Fibroblast of lung (primary cell): ENCODE data around the gene TRIM24. TPM values are rescaled to one million over a fixed set of nuclear protein-coding genes. Genes with fewer than 3 reads are reported as not detected.

Experiments used
- DNase-seq, 2 donors: peaks; one replicate each; pipeline versions ENCODE4 v3.0.0 to v3.0.0-alpha.2; 2010; ENCODE audit warnings: low read depth in 2 of 2
- H2AFZ ChIP-seq: 2 replicates; pipeline ENCODE4 v1.5.1; 2012; ENCODE audit warnings: low read length, control low read depth, inconsistent platforms
- H3K27ac ChIP-seq: 2 replicates; pipeline ENCODE4 v1.5.1; 2011; ENCODE audit warnings: low read length, control low read depth; ENCODE audit not compliant: insufficient read depth
- H3K27me3 ChIP-seq: 2 replicates; pipeline ENCODE4 v1.5.1; 2011; ENCODE audit warnings: mild to moderate bottlenecking, low read length; ENCODE audit not compliant: control insufficient read depth, insufficient read depth
- H3K36me3 ChIP-seq: 2 replicates; pipeline ENCODE4 v1.5.1; 2011; ENCODE audit warnings: low read length; ENCODE audit not compliant: control insufficient read depth, insufficient read depth
- H3K4me1 ChIP-seq: 2 replicates; pipeline ENCODE4 v1.5.1; 2011; ENCODE audit warnings: low read length; ENCODE audit not compliant: control insufficient read depth, insufficient read depth; ENCODE audit errors: extremely low read depth
- H3K4me2 ChIP-seq: 2 replicates; pipeline ENCODE4 v1.5.1; 2011; ENCODE audit warnings: low read length, control low read depth; ENCODE audit not compliant: insufficient read depth; ENCODE audit errors: extremely low read depth
- H3K4me3 ChIP-seq, 4 experiments: fragments of 200-600 bp in 1 of 4; sonication (generic) in 1 of 4; replicated peaks in 1 of 4; 2 replicates each; pipeline ENCODE4 v1.5.1; 2011 to 2016; ENCODE audit warnings: low read length in 4 of 4, low read depth in 3 of 4, mild to moderate bottlenecking in 3 of 4, control low read depth in 2 of 4, inconsistent platforms in 1 of 4, mixed read lengths in 1 of 4; ENCODE audit not compliant: insufficient read depth in 1 of 4; ENCODE audit errors: control extremely low read depth in 1 of 4
- H3K79me2 ChIP-seq: 2 replicates; pipeline ENCODE4 v1.5.1; 2012; ENCODE audit warnings: mild to moderate bottlenecking, low read length, inconsistent platforms; ENCODE audit not compliant: control insufficient read depth, insufficient read depth
- H3K9ac ChIP-seq: 2 replicates; pipeline ENCODE4 v1.5.1; 2011; ENCODE audit warnings: mild to moderate bottlenecking, low read length, control low read depth; ENCODE audit not compliant: insufficient read depth
- H3K9me3 ChIP-seq: 2 replicates; pipeline ENCODE4 v1.5.1; 2012; ENCODE audit warnings: low read depth, low read length; ENCODE audit not compliant: control insufficient read depth, insufficient read depth
- H4K20me1 ChIP-seq: 2 replicates; pipeline ENCODE4 v1.5.1; 2011; ENCODE audit warnings: low read length; ENCODE audit not compliant: control insufficient read depth, insufficient read depth; ENCODE audit errors: extremely low read depth
- EZH2 ChIP-seq: IDR thresholded peaks from 2 replicates; pipeline ENCODE4 v1.5.1; 2012; ENCODE audit warnings: low read length, control low read depth, mild to moderate bottlenecking; ENCODE audit errors: missing control alignments
- polyA plus RNA-seq, 2 donors: library from polyadenylated mRNA; depleted of rRNA in 1 of 2; stranded (reverse) in 1 of 2; unstranded in 1 of 2; fragments of >200 nt; gene quantifications; 2 replicates each; pipeline ENCODE4 v1.2.1, GENCODE V29; 2011 to 2012; ENCODE audit warnings: missing spikeins in 1 of 2
- total RNA-seq: library from RNA; depleted of rRNA; stranded (reverse); fragments of >200 nt; gene quantifications from 2 replicates; pipeline ENCODE4 v1.2.1, GENCODE V29; 2014
- TF ChIP-seq, protein P1 (sequence below), 2 donors: IDR thresholded peaks in 1 of 2; conservative IDR thresholded peaks in 1 of 2; 1 replicate in 1 of 2; 2 replicates in 1 of 2; pipeline ENCODE4 v1.5.1; 2011 to 2012; ENCODE audit warnings: low read length in 2 of 2, control low read depth in 1 of 2, inconsistent platforms in 1 of 2, low read depth in 1 of 2, mild to moderate bottlenecking in 1 of 2

Gene TRIM24
- total and polyA plus RNA-seq, 2 donors (not counting 1 experiment from before 2014, with no cell fraction given): 5.9 to 7.9 TPM

DNA sequence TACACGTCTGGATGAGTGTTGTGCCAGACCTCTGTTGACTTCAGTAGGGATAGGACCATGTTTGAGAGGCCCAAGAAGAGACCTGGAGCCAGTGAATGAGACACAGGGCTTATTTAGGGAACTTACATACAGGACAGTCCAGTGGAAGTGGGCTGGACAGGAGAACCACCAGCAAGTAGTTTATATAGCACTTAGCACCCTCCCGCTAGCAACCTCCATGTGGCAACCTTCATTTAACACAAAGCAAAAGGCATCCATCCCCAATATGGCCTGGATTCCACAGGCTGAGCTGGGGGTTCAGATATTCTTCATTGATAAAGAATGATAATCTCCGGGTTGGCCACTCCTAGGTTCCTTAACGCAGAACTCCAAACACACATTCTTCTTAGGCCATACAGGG lies 93.7 kb downstream of the TRIM24 start:
- no peak for TF ChIP-seq EZH2
- TF ChIP-seq, protein P1, sequence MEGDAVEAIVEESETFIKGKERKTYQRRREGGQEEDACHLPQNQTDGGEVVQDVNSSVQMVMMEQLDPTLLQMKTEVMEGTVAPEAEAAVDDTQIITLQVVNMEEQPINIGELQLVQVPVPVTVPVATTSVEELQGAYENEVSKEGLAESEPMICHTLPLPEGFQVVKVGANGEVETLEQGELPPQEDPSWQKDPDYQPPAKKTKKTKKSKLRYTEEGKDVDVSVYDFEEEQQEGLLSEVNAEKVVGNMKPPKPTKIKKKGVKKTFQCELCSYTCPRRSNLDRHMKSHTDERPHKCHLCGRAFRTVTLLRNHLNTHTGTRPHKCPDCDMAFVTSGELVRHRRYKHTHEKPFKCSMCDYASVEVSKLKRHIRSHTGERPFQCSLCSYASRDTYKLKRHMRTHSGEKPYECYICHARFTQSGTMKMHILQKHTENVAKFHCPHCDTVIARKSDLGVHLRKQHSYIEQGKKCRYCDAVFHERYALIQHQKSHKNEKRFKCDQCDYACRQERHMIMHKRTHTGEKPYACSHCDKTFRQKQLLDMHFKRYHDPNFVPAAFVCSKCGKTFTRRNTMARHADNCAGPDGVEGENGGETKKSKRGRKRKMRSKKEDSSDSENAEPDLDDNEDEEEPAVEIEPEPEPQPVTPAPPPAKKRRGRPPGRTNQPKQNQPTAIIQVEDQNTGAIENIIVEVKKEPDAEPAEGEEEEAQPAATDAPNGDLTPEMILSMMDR (conservative IDR thresholded peaks at IDR 0.05 in 1 of 2, IDR thresholded peaks at IDR 0.05 in 1 of 2; ENCODE audit: low read depth in 1 of 2, low read length in 2 of 2): no peak
- Histone ChIP-seq H3K9ac (no peak overlapping the region), H2AFZ (no peak overlapping the region), H3K27me3 (no peaks in the 10 kb centered on the region), H3K9me3 (no peaks in the 10 kb centered on the region), H3K27ac (no peak overlapping the region), H3K36me3 (no peaks in the 10 kb centered on the region), H3K79me2 (no peaks in the 10 kb centered on the region), H3K4me3 (no peak overlapping the region), H4K20me1 (no peaks in the 10 kb centered on the region), H3K4me1 (no peaks in the 10 kb centered on the region), H3K4me2 (no peak overlapping the region)
- no peak for DNase-seq

DNA sequence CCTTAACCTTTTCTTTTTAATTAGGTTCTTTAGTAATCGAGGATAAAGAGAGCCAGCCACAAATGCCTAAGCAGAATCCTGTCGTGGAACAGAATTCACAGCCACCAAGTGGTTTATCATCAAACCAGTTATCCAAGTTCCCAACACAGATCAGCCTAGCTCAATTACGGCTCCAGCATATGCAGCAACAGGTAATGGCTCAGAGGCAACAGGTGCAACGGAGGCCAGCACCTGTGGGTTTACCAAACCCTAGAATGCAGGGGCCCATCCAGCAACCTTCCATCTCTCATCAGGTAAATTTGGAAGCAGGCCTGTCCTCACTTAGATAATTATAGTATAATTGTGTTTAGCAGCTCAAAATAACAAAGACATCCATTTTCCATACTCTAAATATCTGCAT lies 94.6 kb downstream of the TRIM24 start:
- H3K36me3 ChIP-seq: no peaks in the 10 kb centered on the region
- DNase-seq: no peak
- H3K79me2 ChIP-seq: no peaks in the 10 kb centered on the region
- H3K9ac ChIP-seq: no peak overlapping the region
- H3K27me3 ChIP-seq: no peaks in the 10 kb centered on the region
- no peak overlapping the region for H3K4me3 ChIP-seq
- H3K4me2 ChIP-seq: no peak overlapping the region
- H3K27ac ChIP-seq: no peak overlapping the region
- H3K9me3 ChIP-seq: no peaks in the 10 kb centered on the region
- H3K4me1 ChIP-seq: no peaks in the 10 kb centered on the region
- no peak overlapping the region for H2AFZ ChIP-seq
- no peaks in the 10 kb centered on the region for H4K20me1 ChIP-seq
- no peak for TF ChIP-seq EZH2
- TF ChIP-seq, protein P1 (conservative IDR thresholded peaks at IDR 0.05 in 1 of 2, IDR thresholded peaks at IDR 0.05 in 1 of 2; ENCODE audit: low read depth in 1 of 2, low read length in 2 of 2): no peak

DNA sequence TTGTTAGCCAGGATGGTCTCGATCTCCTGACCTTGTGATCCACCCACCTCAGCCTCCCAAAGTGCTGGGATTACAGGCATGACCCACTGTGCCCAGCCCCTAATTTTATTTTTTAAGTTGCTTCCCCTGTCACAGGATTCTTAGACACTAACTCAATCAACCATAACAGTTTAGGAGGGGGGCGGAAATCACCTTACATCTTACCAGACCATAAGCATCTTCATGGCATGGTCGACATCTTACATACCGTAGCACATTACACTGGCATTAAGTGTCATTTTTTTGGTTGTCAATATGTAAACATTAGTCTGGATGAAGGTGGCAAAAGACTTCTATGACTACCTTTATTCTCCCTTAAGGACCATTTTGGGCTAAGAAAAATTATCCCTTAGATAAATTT lies 95.6 kb downstream of the TRIM24 start:
- H3K4me2 ChIP-seq: no peak overlapping the region
- H2AFZ ChIP-seq: no peak overlapping the region
- H3K4me1 ChIP-seq: no peaks in the 10 kb centered on the region
- H3K9ac ChIP-seq: no peak overlapping the region
- no peak for DNase-seq
- H3K27me3 ChIP-seq: no peaks in the 10 kb centered on the region
- TF ChIP-seq, protein P1 (conservative IDR thresholded peaks at IDR 0.05 in 1 of 2, IDR thresholded peaks at IDR 0.05 in 1 of 2; ENCODE audit: low read depth in 1 of 2, low read length in 2 of 2): no peak
- no peak for TF ChIP-seq EZH2
- no peaks in the 10 kb centered on the region for H3K79me2 ChIP-seq
- no peaks in the 10 kb centered on the region for H3K9me3 ChIP-seq
- H4K20me1 ChIP-seq: no peaks in the 10 kb centered on the region
- no peaks in the 10 kb centered on the region for H3K36me3 ChIP-seq
- H3K4me3 ChIP-seq: no peak overlapping the region
- no peak overlapping the region for H3K27ac ChIP-seq
